ENCODE results near the gene KIAA0513.

The KIAA0513 gene

DNA sequence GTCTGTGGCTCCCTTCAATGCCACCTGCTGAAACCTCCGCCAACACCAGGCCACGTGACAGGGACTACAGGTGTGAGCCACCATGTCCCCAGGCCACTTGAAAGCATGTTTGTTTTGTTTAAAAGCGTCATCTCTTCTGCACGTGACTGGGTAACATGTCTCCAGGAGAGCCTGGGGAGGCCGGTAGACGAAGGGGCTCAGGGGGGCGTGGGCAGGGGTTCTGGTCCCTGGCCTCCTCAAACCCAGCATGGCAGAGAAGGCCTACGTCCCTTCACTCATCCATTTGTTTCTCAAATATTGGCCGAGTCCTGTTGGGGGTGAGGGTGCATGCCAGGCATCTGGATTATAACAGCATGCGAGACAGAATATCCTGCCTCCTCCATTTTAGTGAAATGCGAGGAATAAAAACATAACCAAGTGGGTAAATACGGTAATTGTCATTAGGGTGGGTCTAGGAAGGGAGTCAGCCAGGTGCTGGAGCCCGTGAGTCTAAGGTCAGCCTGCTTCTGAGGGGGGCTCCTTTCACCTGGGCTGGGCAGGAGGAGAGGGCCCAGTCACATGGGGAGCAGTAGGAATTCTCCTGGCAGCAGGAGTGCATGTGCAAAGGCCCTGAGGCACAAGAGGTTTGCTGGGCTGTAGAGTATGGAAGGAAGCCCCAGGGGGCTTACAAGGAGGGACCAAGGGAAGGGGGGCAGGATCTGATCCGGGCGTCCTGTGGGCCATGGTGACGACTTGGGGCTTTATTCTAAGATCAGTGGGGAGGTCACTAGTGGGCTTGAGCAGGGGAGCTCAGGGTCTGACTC is 111.4 kb downstream of the KIAA0513 start:
- DNase-seq (ENCODE audit: low spot score in 2 of 2) = no peak
- H3K36me3 Mint-ChIP-seq = no peaks in the 10 kb centered on the region
- H3K4me3 Mint-ChIP-seq = no peak overlapping the region
- peaks cover 24% of the 10 kb centered on the region for H3K4me1 Mint-ChIP-seq
- ATAC-seq = no peak
- no peak overlapping the region for H3K27ac Mint-ChIP-seq
- no peaks in the 10 kb centered on the region for H3K9me3 Mint-ChIP-seq

DNA sequence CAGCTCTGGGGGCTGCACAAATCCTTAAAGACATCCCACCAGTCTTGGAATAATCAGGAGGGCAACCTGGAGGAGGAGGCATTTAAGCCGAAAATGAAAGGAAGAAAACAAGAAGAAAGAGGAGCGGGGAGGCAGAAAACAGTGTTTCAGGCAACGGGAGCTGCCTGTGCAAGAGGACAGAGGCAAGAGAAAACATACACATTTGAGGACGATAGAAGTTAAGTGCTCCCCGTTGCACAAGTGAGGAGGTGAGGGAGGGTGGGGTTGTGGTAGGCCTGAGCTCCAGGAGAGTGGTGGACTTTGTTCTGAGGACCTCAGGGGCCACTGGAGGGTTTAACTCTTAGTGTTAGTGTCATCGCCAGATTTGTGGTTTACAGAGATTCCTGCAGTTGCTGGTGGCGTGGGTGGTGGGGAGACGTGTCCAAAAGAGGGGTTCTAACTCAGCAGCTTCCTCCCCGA is 112.3 kb downstream of the KIAA0513 start:
- no peak for ATAC-seq
- H3K27ac Mint-ChIP-seq = no peak overlapping the region
- H3K36me3 Mint-ChIP-seq = no peaks in the 10 kb centered on the region
- H3K4me1 Mint-ChIP-seq = peaks cover 24% of the 10 kb centered on the region
- no peak for DNase-seq (ENCODE audit: low spot score in 2 of 2)
- no peak overlapping the region for H3K4me3 Mint-ChIP-seq
- no peaks in the 10 kb centered on the region for H3K9me3 Mint-ChIP-seq

GRCh38 chr16:85140455-85141012 is 112.9 kb downstream of the KIAA0513 start:
- Mint-ChIP-seq H3K36me3 (no peaks in the 10 kb centered on the region), H3K9me3 (no peaks in the 10 kb centered on the region), H3K4me1 (peaks cover 24% of the 10 kb centered on the region), H3K27ac (no peak overlapping the region), H3K4me3 (no peak overlapping the region)
- ATAC-seq (no peak), DNase-seq (ENCODE audit: low spot score in 2 of 2) (no peak)

GRCh38 chr16:85141491-85142128 is 114.0 kb downstream of the KIAA0513 start:
- Mint-ChIP-seq H3K4me3 (no peak overlapping the region), H3K27ac (no peak overlapping the region), H3K36me3 (no peaks in the 10 kb centered on the region), H3K9me3 (no peaks in the 10 kb centered on the region), H3K4me1 (peaks cover 16% of the 10 kb centered on the region)
- no peak for DNase-seq (ENCODE audit: low spot score in 2 of 2)
- no peak for ATAC-seq

DNA sequence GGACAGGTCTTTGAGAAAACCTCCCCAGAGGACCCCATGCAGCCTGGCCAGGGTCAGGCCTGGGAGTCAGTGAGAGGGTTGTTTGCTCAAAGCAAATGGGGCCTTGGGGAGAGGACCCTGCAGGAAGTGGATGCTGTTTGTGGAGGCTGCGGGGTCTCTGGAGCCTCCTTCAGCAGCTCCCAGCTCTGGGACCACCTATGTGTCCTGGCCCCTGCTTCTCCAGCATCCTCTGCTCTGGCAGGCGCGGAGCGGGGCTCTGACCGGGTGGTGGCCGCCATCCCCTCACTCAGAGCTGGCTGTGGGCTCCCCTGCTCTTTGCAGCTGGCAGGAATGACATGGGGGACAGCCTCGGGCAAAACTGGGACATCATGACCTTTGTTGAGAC is 114.5 kb downstream of the KIAA0513 start:
- Mint-ChIP-seq H3K36me3 (no peaks in the 10 kb centered on the region), H3K27ac (no peak overlapping the region), H3K9me3 (no peaks in the 10 kb centered on the region), H3K4me1 (peaks cover 13% of the 10 kb centered on the region), H3K4me3 (no peak overlapping the region)
- ATAC-seq (no peak), DNase-seq (ENCODE audit: low spot score in 2 of 2) (no peak)

GRCh38 chr16:85142771-85143211 is 115.2 kb downstream of the KIAA0513 start:
- H3K9me3 Mint-ChIP-seq = no peaks in the 10 kb centered on the region

More at GRCh38 chr16:85142771-85143211, 115.2 kb downstream of the KIAA0513 start:
- Mint-ChIP-seq H3K27ac (no peak overlapping the region), H3K4me3 (no peak overlapping the region), H3K4me1 (peaks cover 8% of the 10 kb centered on the region), H3K36me3 (no peaks in the 10 kb centered on the region)
- ATAC-seq (no peak), DNase-seq (ENCODE audit: low spot score in 2 of 2) (no peak)
